ENCODE measurements around the gene PPFIA3.

- no peak for TF ChIP-seq POLR2AphosphoS5 (IDR thresholded peaks at IDR 0.05; ENCODE audit: low read depth, low read length)
- no peak for TF ChIP-seq ZBTB33 (IDR thresholded peaks at IDR 0.05; ENCODE audit: extremely low read depth, insufficient replicate concordance, low read length)
- no peak for TF ChIP-seq CTCF (IDR thresholded peaks at IDR 0.05 in 2 of 3, conservative IDR thresholded peaks at IDR 0.05 in 1 of 3; ENCODE audit: borderline replicate concordance in 1 of 3, insufficient read depth in 1 of 3, low read depth in 2 of 3, low read length in 2 of 3)
- no peak for TF ChIP-seq REST (IDR thresholded peaks at IDR 0.05; ENCODE audit: low read depth)
- TF ChIP-seq POLR2A (IDR thresholded peaks at IDR 0.05; ENCODE audit: borderline replicate concordance, extremely low read depth, insufficient read depth, insufficient read length): no peak
- TF ChIP-seq FOSL1 (IDR thresholded peaks at IDR 0.05; ENCODE audit: low read depth): no peak
- TF ChIP-seq EZH2phosphoT487 (IDR thresholded peaks at IDR 0.05; ENCODE audit: borderline replicate concordance): no peak
- TF ChIP-seq MAX (IDR thresholded peaks at IDR 0.05): no peak
- no peak for TF ChIP-seq EGR1 (IDR thresholded peaks at IDR 0.05; ENCODE audit: low read depth)
- no peak for TF ChIP-seq ZFX (IDR thresholded peaks at IDR 0.05)
- TF ChIP-seq RAD21 (IDR thresholded peaks at IDR 0.05; ENCODE audit: low read depth): no peak
- TF ChIP-seq TCF7L2 (IDR thresholded peaks at IDR 0.05; ENCODE audit: borderline replicate concordance, extremely low read depth, insufficient read depth, insufficient read length): no peak
- TF ChIP-seq SP1 (IDR thresholded peaks at IDR 0.05; ENCODE audit: low read depth): no peak
These were observed 31.6 kb downstream of the PPFIA3 start for GRCh38 chr19:49150944-49151243.
